Liver (tissue), 3 donors: Measurements from ENCODE around the gene PRSS8.

Experiments
- CTCF ChIP-seq: fragments of 150-350 bp; IDR thresholded peaks from 2 replicates; pipeline ENCODE4 v1.5.1; 2017; ENCODE audit warnings: improper control_type of control experiment, low read depth, low read length; ENCODE audit not compliant: missing input control
- EGR1 ChIP-seq, 2 donors: IDR thresholded peaks; 2 replicates each; pipeline ENCODE4 v1.6.1; 2016 to 2018; ENCODE audit warnings: antibody characterized with exemption in 2 of 2, low read depth in 2 of 2
- JUND ChIP-seq, 2 donors: IDR thresholded peaks; 2 replicates each; pipeline ENCODE4 v1.6.1; 2016; ENCODE audit warnings: antibody characterized with exemption in 2 of 2
- MAX ChIP-seq: IDR thresholded peaks from 2 replicates; pipeline ENCODE4 v1.6.1; 2016; ENCODE audit warnings: antibody characterized with exemption
- NR2F2 ChIP-seq: IDR thresholded peaks from 2 replicates; pipeline ENCODE4 v1.6.1; 2016; ENCODE audit warnings: antibody characterized with exemption
- RAD21 ChIP-seq, 2 donors: IDR thresholded peaks; 2 replicates each; pipeline ENCODE4 v1.6.1; 2016; ENCODE audit warnings: antibody characterized with exemption in 2 of 2, mild to moderate bottlenecking in 2 of 2
- REST ChIP-seq: IDR thresholded peaks from 2 replicates; pipeline ENCODE4 v1.6.1; 2016; ENCODE audit warnings: antibody characterized with exemption, mild to moderate bottlenecking
- RXRA ChIP-seq, 2 donors: IDR thresholded peaks; 2 replicates each; pipeline ENCODE4 v1.6.1; 2017 to 2018; ENCODE audit warnings: antibody characterized with exemption in 2 of 2, mild to moderate bottlenecking in 1 of 2
- SP1 ChIP-seq: IDR thresholded peaks from 2 replicates; pipeline ENCODE4 v1.6.1; 2018; ENCODE audit warnings: antibody characterized with exemption, mild to moderate bottlenecking
- TAF1 ChIP-seq: conservative IDR thresholded peaks from 2 replicates; pipeline ENCODE4 v1.6.1; 2016; ENCODE audit warnings: antibody characterized with exemption, mild to moderate bottlenecking
- donor health status: healthy.
- donor health status: healthy.

- TF ChIP-seq EGR1 (IDR thresholded peaks at IDR 0.05; ENCODE audit: low read depth in 2 of 2) (no peak), CTCF (no peak), JUND (IDR thresholded peaks at IDR 0.05) (no peak), MAX (no peak), RXRA (IDR thresholded peaks at IDR 0.05) (no peak), REST (no peak), TAF1 (no peak), NR2F2 (no peak), SP1 (no peak), RAD21 (IDR thresholded peaks at IDR 0.05) (no peak)
Observed at GRCh38 chr16:31132303-31132979, 3.1 kb downstream of the PRSS8 start.
